ENCODE measurements around the gene RGN. TPM values are rescaled to one million over a fixed set of nuclear protein-coding genes. Genes with fewer than 3 reads are reported as not detected.
"Not testable (repeated sequence)": the region's sequence is repeated elsewhere in the genome, so short reads cannot be mapped to it uniquely, and the experiment has no call there.

Gene RGN
- polyA plus RNA-seq, 1 donor from 2014 or later = 1.5 TPM

- no peaks in the 10 kb centered on the region for H3K9me3 ChIP-seq (ENCODE audit: low read length)
- H3K27me3 ChIP-seq (ENCODE audit: insufficient read depth, low read depth, low read length) = no peaks in the 10 kb centered on the region
- H3K4me3 ChIP-seq (ENCODE audit: low read length) = peak overlapping the region; percentile 65
- peak overlapping the region; percentile 88 for H3K27ac ChIP-seq (ENCODE audit: low read length)
- no peak for TF ChIP-seq RAD21 (conservative IDR thresholded peaks at IDR 0.05)
- no peak for TF ChIP-seq SMC3 (conservative IDR thresholded peaks at IDR 0.05; ENCODE audit: poor library complexity)
- TF ChIP-seq POLR2AphosphoS5 (IDR thresholded peaks at IDR 0.05) = no peak
- TF ChIP-seq CTCF (IDR thresholded peaks at IDR 0.05; ENCODE audit: poor library complexity, severe bottlenecking) = no peak
- TF ChIP-seq MXI1 (conservative IDR thresholded peaks at IDR 0.05; ENCODE audit: poor library complexity, severe bottlenecking) = no peak
- no peak for TF ChIP-seq TAF1 (IDR thresholded peaks at IDR 0.05; ENCODE audit: low read depth)
- TF ChIP-seq REST (IDR thresholded peaks at IDR 0.05; ENCODE audit: borderline replicate concordance) = no peak
- TF ChIP-seq EZH2 (IDR thresholded peaks at IDR 0.05; ENCODE audit: borderline replicate concordance, insufficient read depth, low read length, poor library complexity, severe bottlenecking) = no peak
- TF ChIP-seq EP300 (conservative IDR thresholded peaks at IDR 0.05; ENCODE audit: poor library complexity, severe bottlenecking) = no peak
- H3K9ac ChIP-seq (ENCODE audit: low read length) = peak overlapping the region; percentile 75
- no peaks in the 10 kb centered on the region for H3K9me2 ChIP-seq (ENCODE audit: insufficient read depth, low read length)
- H3F3A ChIP-seq (ENCODE audit: insufficient read depth, low read length, poor library complexity, severe bottlenecking) = no peaks in the 10 kb centered on the region
- H4K20me1 ChIP-seq (ENCODE audit: insufficient read depth) = no peaks in the 10 kb centered on the region
- no peaks in the 10 kb centered on the region for H3K36me3 ChIP-seq (ENCODE audit: insufficient read depth, low read length)
- no peak overlapping the region for H3K4me2 ChIP-seq (ENCODE audit: low read length)
- no peak overlapping the region for H2AFZ ChIP-seq (ENCODE audit: low read depth, low read length)
- no peaks in the 10 kb centered on the region for H3K79me2 ChIP-seq (replicated peaks; ENCODE audit: insufficient read depth, low read length)
These were observed 51.7 kb downstream of the RGN start for GRCh38 chrX:47129899-47130358.

GRCh38 chrX:47133493-47133892 lies 55.2 kb downstream of the RGN start:
- H3K9me2 ChIP-seq (ENCODE audit: insufficient read depth, low read length) = no peaks in the 10 kb centered on the region
- H3K36me3 ChIP-seq (ENCODE audit: insufficient read depth, low read length) = no peaks in the 10 kb centered on the region
- H3K79me2 ChIP-seq (replicated peaks; ENCODE audit: insufficient read depth, low read length) = no peaks in the 10 kb centered on the region
- no peak for TF ChIP-seq CTCF (IDR thresholded peaks at IDR 0.05; ENCODE audit: poor library complexity, severe bottlenecking)
- no peak for TF ChIP-seq TAF1 (IDR thresholded peaks at IDR 0.05; ENCODE audit: low read depth)
- no peak for TF ChIP-seq REST (IDR thresholded peaks at IDR 0.05; ENCODE audit: borderline replicate concordance)
- TF ChIP-seq EZH2 (IDR thresholded peaks at IDR 0.05; ENCODE audit: borderline replicate concordance, insufficient read depth, low read length, poor library complexity, severe bottlenecking) = no peak
- TF ChIP-seq EP300 (conservative IDR thresholded peaks at IDR 0.05; ENCODE audit: poor library complexity, severe bottlenecking) = no peak
- no peak for TF ChIP-seq SMC3 (conservative IDR thresholded peaks at IDR 0.05; ENCODE audit: poor library complexity)
- no peak for TF ChIP-seq POLR2AphosphoS5 (IDR thresholded peaks at IDR 0.05)
- no peak for TF ChIP-seq MXI1 (conservative IDR thresholded peaks at IDR 0.05; ENCODE audit: poor library complexity, severe bottlenecking)
- TF ChIP-seq RAD21 (conservative IDR thresholded peaks at IDR 0.05) = no peak
- H3K4me3 ChIP-seq (ENCODE audit: low read length) = no peak overlapping the region
- H3F3A ChIP-seq (ENCODE audit: insufficient read depth, low read length, poor library complexity, severe bottlenecking) = no peaks in the 10 kb centered on the region
- no peaks in the 10 kb centered on the region for H3K27me3 ChIP-seq (ENCODE audit: insufficient read depth, low read depth, low read length)
- no peak overlapping the region for H3K27ac ChIP-seq (ENCODE audit: low read length)
- H4K20me1 ChIP-seq (ENCODE audit: insufficient read depth) = no peaks in the 10 kb centered on the region
- no peak overlapping the region for H3K9ac ChIP-seq (ENCODE audit: low read length)
- no peaks in the 10 kb centered on the region for H3K9me3 ChIP-seq (ENCODE audit: low read length)
- H3K4me2 ChIP-seq (ENCODE audit: low read length) = no peak overlapping the region
- no peak overlapping the region for H2AFZ ChIP-seq (ENCODE audit: low read depth, low read length)

GRCh38 chrX:47135650-47136049 lies 57.4 kb downstream of the RGN start:
- H3K79me2 ChIP-seq (replicated peaks; ENCODE audit: insufficient read depth, low read length); H3K9ac ChIP-seq (ENCODE audit: low read length); H3K9me3 ChIP-seq (ENCODE audit: low read length); H3F3A ChIP-seq (ENCODE audit: insufficient read depth, low read length, poor library complexity, severe bottlenecking); H3K4me2 ChIP-seq (ENCODE audit: low read length); H3K4me3 ChIP-seq (ENCODE audit: low read length); H2AFZ ChIP-seq (ENCODE audit: low read depth, low read length); H3K27me3 ChIP-seq (ENCODE audit: insufficient read depth, low read depth, low read length); H4K20me1 ChIP-seq (ENCODE audit: insufficient read depth); H3K9me2 ChIP-seq (ENCODE audit: insufficient read depth, low read length); H3K36me3 ChIP-seq (ENCODE audit: insufficient read depth, low read length); H3K27ac ChIP-seq (ENCODE audit: low read length): not testable (repeated sequence)
